IPS-20b (cell line): Measurements from ENCODE around the gene SENP1.

ENCODE experiments used
- H3K27ac ChIP-seq: one replicate; pipeline ENCODE4 v1.5.1; 2013; ENCODE audit warnings: low read length
- H3K27me3 ChIP-seq: 2 replicates; pipeline ENCODE4 v1.6.1; 2013; ENCODE audit warnings: mild to moderate bottlenecking, low read length, inconsistent platforms; ENCODE audit not compliant: insufficient read depth
- H3K36me3 ChIP-seq: 2 replicates; pipeline ENCODE4 v1.6.1; 2013; ENCODE audit warnings: low read depth, mild to moderate bottlenecking, inconsistent platforms, low read length, moderate library complexity; ENCODE audit not compliant: insufficient read depth
- H3K4me1 ChIP-seq: 2 replicates; pipeline ENCODE4 v1.6.1; 2013; ENCODE audit warnings: mild to moderate bottlenecking, control low read depth, inconsistent platforms, low read length, moderate library complexity; ENCODE audit not compliant: insufficient read depth
- H3K4me3 ChIP-seq: 2 replicates; pipeline ENCODE4 v1.5.1; 2013; ENCODE audit warnings: mild to moderate bottlenecking, low read length, inconsistent platforms
- H3K9ac ChIP-seq: 2 replicates; pipeline ENCODE4 v1.6.1; 2013; ENCODE audit warnings: low read depth, mild to moderate bottlenecking, inconsistent platforms, low read length, moderate library complexity
- H3K9me3 ChIP-seq: 2 replicates; pipeline ENCODE4 v1.6.1; 2013; ENCODE audit warnings: mild to moderate bottlenecking, low read depth, low read length, inconsistent platforms; ENCODE audit not compliant: insufficient read depth

The SENP1 gene

GRCh38 chr12:48022180-48022521, 83.7 kb downstream of the SENP1 start:
- Histone ChIP-seq H3K27ac (no peak overlapping the region), H3K36me3 (no peaks in the 10 kb centered on the region), H3K9ac (no peak overlapping the region), H3K27me3 (peaks cover 100% of the 10 kb centered on the region), H3K4me1 (peaks cover 17% of the 10 kb centered on the region; the same call in 1 of the 2 replicates), H3K9me3 (no peaks in the 10 kb centered on the region), H3K4me3 (no peak overlapping the region)

- H3K27me3 ChIP-seq = peaks cover 100% of the 10 kb centered on the region
- H3K27ac ChIP-seq = no peak overlapping the region
- no peak overlapping the region for H3K4me3 ChIP-seq
Observed at GRCh38 chr12:48021485-48022179, 84.2 kb downstream of the SENP1 start.

GRCh38 chr12:48019639-48020265, 86.1 kb downstream of the SENP1 start:
- peaks cover 100% of the 10 kb centered on the region for H3K27me3 ChIP-seq
- H3K27ac ChIP-seq = no peak overlapping the region
- H3K36me3 ChIP-seq = no peaks in the 10 kb centered on the region
- H3K4me3 ChIP-seq = no peak overlapping the region
- no peak overlapping the region for H3K9ac ChIP-seq
- peaks cover 17% of the 10 kb centered on the region; the same call in 1 of the 2 replicates for H3K4me1 ChIP-seq
- H3K9me3 ChIP-seq = no peaks in the 10 kb centered on the region

More at GRCh38 chr12:48021485-48022179, 84.2 kb downstream of the SENP1 start:
- H3K9ac ChIP-seq = no peak overlapping the region
- peaks cover 17% of the 10 kb centered on the region; the same call in 1 of the 2 replicates for H3K4me1 ChIP-seq
- no peaks in the 10 kb centered on the region for H3K9me3 ChIP-seq
- H3K36me3 ChIP-seq = no peaks in the 10 kb centered on the region

- H3K9ac ChIP-seq = no peak overlapping the region
- H3K4me1 ChIP-seq = peaks cover 17% of the 10 kb centered on the region; the same call in 1 of the 2 replicates
- no peaks in the 10 kb centered on the region for H3K9me3 ChIP-seq
- H3K27me3 ChIP-seq = peaks cover 100% of the 10 kb centered on the region
- H3K4me3 ChIP-seq = no peak overlapping the region
- no peaks in the 10 kb centered on the region for H3K36me3 ChIP-seq
- H3K27ac ChIP-seq = no peak overlapping the region
Observed at GRCh38 chr12:48018618-48018995, 87.3 kb downstream of the SENP1 start.

GRCh38 chr12:48017921-48018617, 87.8 kb downstream of the SENP1 start:
- H3K9ac ChIP-seq = no peak overlapping the region
- peaks cover 100% of the 10 kb centered on the region for H3K27me3 ChIP-seq
- no peaks in the 10 kb centered on the region for H3K9me3 ChIP-seq
- H3K4me3 ChIP-seq = no peak overlapping the region
- H3K27ac ChIP-seq = no peak overlapping the region
- peaks cover 14% of the 10 kb centered on the region; the same call in 1 of the 2 replicates for H3K4me1 ChIP-seq
- H3K36me3 ChIP-seq = no peaks in the 10 kb centered on the region

- H3K9ac ChIP-seq = no peak overlapping the region
- H3K27me3 ChIP-seq = peaks cover 100% of the 10 kb centered on the region
Observed at GRCh38 chr12:48017496-48017895, 88.4 kb downstream of the SENP1 start.

GRCh38 chr12:48016373-48017020, 89.4 kb downstream of the SENP1 start:
- H3K9me3 ChIP-seq = no peaks in the 10 kb centered on the region
- H3K4me1 ChIP-seq = 0 out of 2 replicates have a peak, but pooled peaks cover 3% of the 10 kb centered on the region
- no peak overlapping the region for H3K27ac ChIP-seq
- H3K36me3 ChIP-seq = no peaks in the 10 kb centered on the region
- no peak overlapping the region for H3K9ac ChIP-seq
- H3K4me3 ChIP-seq = no peak overlapping the region
- H3K27me3 ChIP-seq = peaks cover 100% of the 10 kb centered on the region

More at GRCh38 chr12:48017496-48017895, 88.4 kb downstream of the SENP1 start:
- Histone ChIP-seq H3K4me1 (peaks cover 8% of the 10 kb centered on the region; the same call in 1 of the 2 replicates), H3K4me3 (no peak overlapping the region), H3K9me3 (no peaks in the 10 kb centered on the region), H3K36me3 (no peaks in the 10 kb centered on the region), H3K27ac (no peak overlapping the region)

GRCh38 chr12:48015954-48016353, 89.9 kb downstream of the SENP1 start:
- Histone ChIP-seq H3K27me3 (peaks cover 100% of the 10 kb centered on the region), H3K27ac (no peak overlapping the region), H3K36me3 (no peaks in the 10 kb centered on the region), H3K9me3 (no peaks in the 10 kb centered on the region), H3K4me1 (no peaks in the 10 kb centered on the region), H3K9ac (no peak overlapping the region), H3K4me3 (no peak overlapping the region)

- no peaks in the 10 kb centered on the region for H3K4me1 ChIP-seq
- peaks cover 100% of the 10 kb centered on the region for H3K27me3 ChIP-seq
- no peak overlapping the region for H3K27ac ChIP-seq
- H3K9ac ChIP-seq = no peak overlapping the region
- H3K4me3 ChIP-seq = no peak overlapping the region
- H3K9me3 ChIP-seq = no peaks in the 10 kb centered on the region
- no peaks in the 10 kb centered on the region for H3K36me3 ChIP-seq
Observed at GRCh38 chr12:48015129-48015528, 90.8 kb downstream of the SENP1 start.

GRCh38 chr12:48013287-48013686, 92.6 kb downstream of the SENP1 start:
- H3K4me1 ChIP-seq = no peaks in the 10 kb centered on the region
- H3K27me3 ChIP-seq = peaks cover 100% of the 10 kb centered on the region
- no peak overlapping the region for H3K4me3 ChIP-seq
- no peak overlapping the region for H3K9ac ChIP-seq
- no peak overlapping the region for H3K27ac ChIP-seq
- H3K9me3 ChIP-seq = no peaks in the 10 kb centered on the region
- no peaks in the 10 kb centered on the region for H3K36me3 ChIP-seq

GRCh38 chr12:48012070-48012469, 93.8 kb downstream of the SENP1 start:
- H3K27me3 ChIP-seq = peaks cover 100% of the 10 kb centered on the region
- no peaks in the 10 kb centered on the region for H3K4me1 ChIP-seq
- no peak overlapping the region for H3K27ac ChIP-seq
- H3K9ac ChIP-seq = no peak overlapping the region
- no peak overlapping the region for H3K4me3 ChIP-seq
- no peaks in the 10 kb centered on the region for H3K9me3 ChIP-seq
- H3K36me3 ChIP-seq = no peaks in the 10 kb centered on the region
